ENCODE results near the gene PAK1IP1.
"Not testable (repeated sequence)": the region's sequence is repeated elsewhere in the genome, so short reads cannot be mapped to it uniquely, and the experiment has no call there.

PAK1IP1 gene

GRCh38 chr6:10694302-10695085, at the start of gene PAK1IP1, which contains the start of gene C6orf52:
TSS of gene PAK1IP1 (plus strand) at chr6:10694972. CDS start at chr6:10694986, 14 bp downstream.
TSS of gene C6orf52 (minus strand) at chr6:10694616. CDS start at chr6:10687550, 7,066 bp downstream.
- DNase-seq (ENCODE audit: low read depth) = peak; percentile 95

GRCh38 chr6:10655508-10656055, 39.2 kb upstream of the PAK1IP1 start:
- DNase-seq (ENCODE audit: low read depth) = no peak

GRCh38 chr6:10658910-10659698, 35.7 kb upstream of the PAK1IP1 start:
- DNase-seq (ENCODE audit: low read depth) = no peak

GRCh38 chr6:10659699-10660348, 34.9 kb upstream of the PAK1IP1 start:
- no peak for DNase-seq (ENCODE audit: low read depth)

GRCh38 chr6:10660431-10661191, 34.2 kb upstream of the PAK1IP1 start:
- not testable (repeated sequence) for DNase-seq (ENCODE audit: low read depth)

GRCh38 chr6:10662207-10662606, 32.6 kb upstream of the PAK1IP1 start:
- no peak for DNase-seq (ENCODE audit: low read depth)

- DNase-seq (ENCODE audit: low read depth) = no peak
Measured at GRCh38 chr6:10662742-10663141, 32.0 kb upstream of the PAK1IP1 start.

GRCh38 chr6:10665595-10665994, 29.2 kb upstream of the PAK1IP1 start:
- not testable (repeated sequence) for DNase-seq (ENCODE audit: low read depth)

- DNase-seq (ENCODE audit: low read depth) = no peak
Measured at GRCh38 chr6:10668126-10668917, 26.4 kb upstream of the PAK1IP1 start.

- DNase-seq (ENCODE audit: low read depth) = no peak
Measured at GRCh38 chr6:10676403-10676802, 18.4 kb upstream of the PAK1IP1 start.

GRCh38 chr6:10678456-10678855, 16.3 kb upstream of the PAK1IP1 start:
- no peak for DNase-seq (ENCODE audit: low read depth)

GRCh38 chr6:10681795-10682194, 13.0 kb upstream of the PAK1IP1 start:
- no peak for DNase-seq (ENCODE audit: low read depth)

- DNase-seq (ENCODE audit: low read depth) = no peak
Measured at GRCh38 chr6:10682355-10682988, 12.3 kb upstream of the PAK1IP1 start.

- DNase-seq (ENCODE audit: low read depth) = no peak
Measured at GRCh38 chr6:10684618-10685017, 10.2 kb upstream of the PAK1IP1 start.

- no peak for DNase-seq (ENCODE audit: low read depth)
Measured at GRCh38 chr6:10685092-10685915, 9.5 kb upstream of the PAK1IP1 start.

GRCh38 chr6:10686901-10687300, 7.9 kb upstream of the PAK1IP1 start:
- DNase-seq (ENCODE audit: low read depth) = no peak

- no peak for DNase-seq (ENCODE audit: low read depth)
Measured at GRCh38 chr6:10687582-10687981, 7.2 kb upstream of the PAK1IP1 start.

GRCh38 chr6:10690651-10691445, 3.9 kb upstream of the PAK1IP1 start:
- no peak for DNase-seq (ENCODE audit: low read depth)
